ENCODE results near the gene ARID1B.
A peak's percentile ranks its signal among the peaks of the same experiment; 100 is the strongest.

Gene ARID1B

DNA sequence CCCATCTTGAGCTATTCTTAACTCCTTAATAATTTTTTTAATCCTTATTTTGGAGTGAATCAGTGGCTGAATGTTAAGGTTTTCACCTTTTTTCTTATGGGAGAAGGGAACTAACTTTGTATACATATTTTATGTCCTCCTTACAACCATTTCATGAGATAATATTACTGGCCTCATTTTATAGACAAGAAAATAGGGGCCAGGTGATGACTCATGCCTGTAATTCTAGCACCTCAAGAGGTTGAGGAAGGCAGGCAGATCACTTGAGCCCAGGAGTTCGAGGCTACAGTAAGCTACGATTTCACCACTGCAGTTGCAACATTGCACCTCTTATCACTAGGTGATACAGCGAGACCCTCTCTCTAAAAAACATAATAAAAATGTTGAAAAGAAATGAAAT is 417.5 kb downstream of the ARID1B start:
- Histone ChIP-seq H3K27ac (ENCODE audit: low read depth, low read length) (no peak overlapping the region), H3K9ac (ENCODE audit: low read length) (no peak overlapping the region), H4K91ac (ENCODE audit: low read depth, low read length) (no peak overlapping the region), H2AFZ (ENCODE audit: insufficient read depth, low read length, poor library complexity) (no peak overlapping the region), H3K36me3 (ENCODE audit: control insufficient read depth in 1 of 2, insufficient read depth in 2 of 2, low read length in 2 of 2) (peaks cover 38 to 47% of the 10 kb centered on the region in 2 experiments), H4K12ac (ENCODE audit: low read depth, low read length) (no peak overlapping the region), H2BK120ac (ENCODE audit: insufficient read depth, low read length, poor library complexity) (no peak overlapping the region), H3K4me2 (ENCODE audit: low read length) (no peak overlapping the region), H2BK5ac (ENCODE audit: low read depth, low read length, poor library complexity) (no peak overlapping the region), H3K14ac (ENCODE audit: low read length) (no peak overlapping the region), H3K18ac (ENCODE audit: low read length) (no peak overlapping the region), H2BK12ac (ENCODE audit: low read length) (no peak overlapping the region), H3K27me3 (ENCODE audit: insufficient read depth, low read length) (no peaks in the 10 kb centered on the region), H3K23ac (ENCODE audit: low read length) (no peak overlapping the region), H3K4me1 (ENCODE audit: control insufficient read depth in 1 of 2, insufficient read depth in 2 of 2, low read length in 2 of 2) (no peaks in the 10 kb centered on the region), H3K79me2 (ENCODE audit: control insufficient read depth, insufficient read depth, low read length, poor library complexity) (no peaks in the 10 kb centered on the region), H2AK5ac (ENCODE audit: low read length) (no peak overlapping the region), H3K79me1 (ENCODE audit: low read length) (peaks cover 4% of the 10 kb centered on the region), H3K9me3 (ENCODE audit: insufficient read depth, low read depth, low read length) (no peaks in the 10 kb centered on the region), H3K4ac (ENCODE audit: low read depth, low read length) (no peak overlapping the region), H4K8ac (ENCODE audit: low read depth, low read length) (no peak overlapping the region), H3K4me3 (ENCODE audit: low read depth, low read length) (no peak overlapping the region)
- DNase-seq: no peak
- WGBS (ENCODE audit: extremely low coverage, insufficient coverage, insufficient read length): no CpG with 5 or more reads among the region's 3 CpGs

DNA sequence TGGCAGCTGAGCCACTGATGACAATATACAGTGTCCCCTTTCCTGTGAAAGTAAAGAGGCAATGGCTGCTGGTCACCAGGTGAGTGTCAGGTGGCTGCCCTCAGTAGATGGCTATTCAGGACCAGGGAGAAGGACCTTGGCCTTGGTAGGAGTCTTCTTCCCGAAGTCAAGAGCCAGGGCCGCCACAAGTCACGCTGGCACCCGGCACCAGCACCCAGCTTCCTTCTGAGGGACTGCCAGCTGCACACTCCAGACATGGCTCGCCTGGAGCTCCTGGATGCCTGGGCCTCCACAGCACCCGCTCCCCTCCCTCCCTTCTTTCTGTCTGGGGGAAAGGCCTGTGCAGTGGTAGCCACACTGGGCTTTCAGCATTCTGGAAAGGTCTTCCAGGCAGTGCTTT is 419.2 kb downstream of the ARID1B start:
- WGBS (ENCODE audit: extremely low coverage, insufficient coverage, insufficient read length): no CpG with 5 or more reads among the region's 6 CpGs
- Histone ChIP-seq H2BK5ac (ENCODE audit: low read depth, low read length, poor library complexity) (no peak overlapping the region), H3K9ac (ENCODE audit: low read length) (no peak overlapping the region)

DNA sequence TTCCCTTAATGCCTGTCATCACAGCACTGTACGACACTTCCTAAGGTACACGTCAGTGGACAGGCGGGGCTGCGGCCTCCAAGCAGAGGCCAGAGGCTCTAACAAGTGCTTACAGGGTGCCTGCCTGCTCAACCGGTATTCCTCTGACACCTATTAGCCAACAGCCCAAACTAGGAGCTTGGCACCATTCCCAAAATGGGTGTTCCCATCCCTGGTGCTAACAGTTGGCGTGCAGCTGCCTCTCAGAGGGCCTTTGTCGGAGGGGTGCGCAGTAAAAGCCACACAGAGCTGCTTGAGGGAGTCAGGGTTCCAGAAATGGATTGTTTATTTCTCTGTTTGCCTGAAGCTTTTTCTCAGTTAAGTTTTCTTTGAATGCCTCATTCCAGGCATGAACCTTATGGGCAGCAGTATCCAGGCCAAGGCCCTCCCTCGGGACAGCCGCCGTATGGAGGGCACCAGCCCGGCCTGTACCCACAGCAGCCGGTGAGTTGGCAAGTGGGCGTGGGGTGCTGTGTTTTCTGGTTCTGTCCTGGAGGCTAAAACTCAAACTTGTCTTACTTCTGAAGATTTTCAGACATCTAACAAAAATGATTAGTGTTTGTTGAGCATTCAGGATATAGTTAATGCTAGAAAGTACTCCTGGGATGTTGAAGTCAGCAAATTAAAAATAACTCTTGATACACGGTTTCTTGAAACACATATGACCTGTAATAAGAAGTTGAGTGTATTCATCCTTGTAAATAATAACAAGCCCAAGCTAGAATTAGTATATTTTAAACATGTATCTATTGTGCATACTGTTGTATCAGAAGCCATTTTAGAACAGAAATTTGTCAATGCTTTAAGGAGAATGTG is 421.5 kb downstream of the ARID1B start:
- H3K23ac ChIP-seq (ENCODE audit: low read length): no peak overlapping the region
- no peak overlapping the region for H3K27ac ChIP-seq (ENCODE audit: low read depth, low read length)
- peaks cover 2% of the 10 kb centered on the region for H3K79me1 ChIP-seq (ENCODE audit: low read length)
- no peak overlapping the region for H4K91ac ChIP-seq (ENCODE audit: low read depth, low read length)
- no peak overlapping the region for H2BK5ac ChIP-seq (ENCODE audit: low read depth, low read length, poor library complexity)
- no peak overlapping the region for H2AK5ac ChIP-seq (ENCODE audit: low read length)
- H4K8ac ChIP-seq (ENCODE audit: low read depth, low read length): no peak overlapping the region
- H3K4me2 ChIP-seq (ENCODE audit: low read length): no peak overlapping the region
- H3K18ac ChIP-seq (ENCODE audit: low read length): no peak overlapping the region
- WGBS (ENCODE audit: extremely low coverage, insufficient coverage, insufficient read length): no CpG with 5 or more reads among the region's 15 CpGs
- peaks cover 41 to 47% of the 10 kb centered on the region in 2 experiments for H3K36me3 ChIP-seq (ENCODE audit: control insufficient read depth in 1 of 2, insufficient read depth in 2 of 2, low read length in 2 of 2)
- peaks cover 2% of the 10 kb centered on the region for H3K9me3 ChIP-seq (ENCODE audit: insufficient read depth, low read depth, low read length)
- H3K27me3 ChIP-seq (ENCODE audit: insufficient read depth, low read length): no peaks in the 10 kb centered on the region
- H3K79me2 ChIP-seq (ENCODE audit: control insufficient read depth, insufficient read depth, low read length, poor library complexity): no peaks in the 10 kb centered on the region
- DNase-seq: peak; percentile 77 to 80
- no peak overlapping the region for H3K4me3 ChIP-seq (ENCODE audit: low read depth, low read length)
- H2BK120ac ChIP-seq (ENCODE audit: insufficient read depth, low read length, poor library complexity): no peak overlapping the region
- no peak overlapping the region for H3K9ac ChIP-seq (ENCODE audit: low read length)
- no peak overlapping the region for H4K12ac ChIP-seq (ENCODE audit: low read depth, low read length)
- no peak overlapping the region for H3K14ac ChIP-seq (ENCODE audit: low read length)
- no peak overlapping the region for H2AFZ ChIP-seq (ENCODE audit: insufficient read depth, low read length, poor library complexity)
- H3K4ac ChIP-seq (ENCODE audit: low read depth, low read length): no peak overlapping the region
- no peak overlapping the region for H2BK12ac ChIP-seq (ENCODE audit: low read length)
- H3K4me1 ChIP-seq (ENCODE audit: control insufficient read depth in 1 of 2, insufficient read depth in 2 of 2, low read length in 2 of 2): no peaks in the 10 kb centered on the region

More for the DNA sequence above, 419.2 kb downstream of the ARID1B start:
- Histone ChIP-seq H3K4ac (ENCODE audit: low read depth, low read length) (no peak overlapping the region), H2BK120ac (ENCODE audit: insufficient read depth, low read length, poor library complexity) (no peak overlapping the region), H3K79me1 (ENCODE audit: low read length) (peaks cover 4% of the 10 kb centered on the region), H3K27me3 (ENCODE audit: insufficient read depth, low read length) (no peaks in the 10 kb centered on the region), H3K79me2 (ENCODE audit: control insufficient read depth, insufficient read depth, low read length, poor library complexity) (no peaks in the 10 kb centered on the region), H2AK5ac (ENCODE audit: low read length) (no peak overlapping the region), H3K9me3 (ENCODE audit: insufficient read depth, low read depth, low read length) (peaks cover 2% of the 10 kb centered on the region), H4K8ac (ENCODE audit: low read depth, low read length) (no peak overlapping the region), H2AFZ (ENCODE audit: insufficient read depth, low read length, poor library complexity) (no peak overlapping the region), H3K4me1 (ENCODE audit: control insufficient read depth in 1 of 2, insufficient read depth in 2 of 2, low read length in 2 of 2) (no peaks in the 10 kb centered on the region), H4K12ac (ENCODE audit: low read depth, low read length) (no peak overlapping the region), H3K36me3 (ENCODE audit: control insufficient read depth in 1 of 2, insufficient read depth in 2 of 2, low read length in 2 of 2) (peaks cover 36 to 44% of the 10 kb centered on the region in 2 experiments), H3K23ac (ENCODE audit: low read length) (no peak overlapping the region), H3K18ac (ENCODE audit: low read length) (no peak overlapping the region), H3K4me3 (ENCODE audit: low read depth, low read length) (no peak overlapping the region), H3K14ac (ENCODE audit: low read length) (no peak overlapping the region), H3K4me2 (ENCODE audit: low read length) (no peak overlapping the region), H2BK12ac (ENCODE audit: low read length) (no peak overlapping the region), H4K91ac (ENCODE audit: low read depth, low read length) (no peak overlapping the region), H3K27ac (ENCODE audit: low read depth, low read length) (no peak overlapping the region)
- DNase-seq: no peak

DNA sequence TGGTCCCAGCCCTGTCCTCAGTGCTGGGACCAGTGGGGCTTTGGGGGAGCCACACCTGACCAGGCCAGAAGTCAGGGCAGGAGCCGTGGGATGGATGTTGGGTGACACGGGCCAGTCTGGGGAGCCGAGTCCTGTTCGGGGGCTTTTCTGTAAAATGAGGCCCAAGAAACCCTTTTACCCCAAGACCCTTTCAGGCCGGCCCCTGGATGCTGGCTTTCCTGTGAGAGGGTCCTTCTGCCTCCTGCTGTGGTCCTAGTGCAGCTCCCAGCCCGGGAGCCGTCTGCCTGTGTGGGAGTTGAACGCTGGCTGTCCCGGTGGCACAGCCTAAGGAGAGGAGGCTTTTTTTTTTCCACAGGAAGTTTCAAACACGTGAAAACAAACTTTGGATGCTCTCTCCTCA is 422.9 kb downstream of the ARID1B start:
- no peak overlapping the region for H2AFZ ChIP-seq (ENCODE audit: insufficient read depth, low read length, poor library complexity)
- DNase-seq: no peak
- H4K91ac ChIP-seq (ENCODE audit: low read depth, low read length): no peak overlapping the region
- no peak overlapping the region for H3K27ac ChIP-seq (ENCODE audit: low read depth, low read length)
- no peak overlapping the region for H3K23ac ChIP-seq (ENCODE audit: low read length)
- H3K4me3 ChIP-seq (ENCODE audit: low read depth, low read length): no peak overlapping the region
- H3K79me2 ChIP-seq (ENCODE audit: control insufficient read depth, insufficient read depth, low read length, poor library complexity): no peaks in the 10 kb centered on the region
- H2BK120ac ChIP-seq (ENCODE audit: insufficient read depth, low read length, poor library complexity): no peak overlapping the region
- WGBS (ENCODE audit: extremely low coverage, insufficient coverage, insufficient read length): no CpG with 5 or more reads among the region's 10 CpGs
- no peak overlapping the region for H4K8ac ChIP-seq (ENCODE audit: low read depth, low read length)
- H2AK5ac ChIP-seq (ENCODE audit: low read length): no peak overlapping the region
- no peaks in the 10 kb centered on the region for H3K27me3 ChIP-seq (ENCODE audit: insufficient read depth, low read length)
- no peak overlapping the region for H3K4me2 ChIP-seq (ENCODE audit: low read length)
- peaks cover 2% of the 10 kb centered on the region for H3K9me3 ChIP-seq (ENCODE audit: insufficient read depth, low read depth, low read length)
- H3K9ac ChIP-seq (ENCODE audit: low read length): no peak overlapping the region
- H3K79me1 ChIP-seq (ENCODE audit: low read length): no peaks in the 10 kb centered on the region
- H3K36me3 ChIP-seq (ENCODE audit: control insufficient read depth in 1 of 2, insufficient read depth in 2 of 2, low read length in 2 of 2): peaks cover 40 to 47% of the 10 kb centered on the region in 2 experiments
- no peak overlapping the region for H3K14ac ChIP-seq (ENCODE audit: low read length)
- H3K4ac ChIP-seq (ENCODE audit: low read depth, low read length): no peak overlapping the region
- no peak overlapping the region for H3K18ac ChIP-seq (ENCODE audit: low read length)
- H4K12ac ChIP-seq (ENCODE audit: low read depth, low read length): no peak overlapping the region
- H3K4me1 ChIP-seq (ENCODE audit: control insufficient read depth in 1 of 2, insufficient read depth in 2 of 2, low read length in 2 of 2): no peaks in the 10 kb centered on the region
- no peak overlapping the region for H2BK12ac ChIP-seq (ENCODE audit: low read length)
- no peak overlapping the region for H2BK5ac ChIP-seq (ENCODE audit: low read depth, low read length, poor library complexity)

Data from trophoblast cell (in vitro differentiated cells and primary cell).